Measurements from ENCODE around the gene CMPK1.

The CMPK1 gene

GRCh38 chr1:47396671-47397196, 63.1 kb downstream of the CMPK1 start:
- DNase-seq = no peak

DNA sequence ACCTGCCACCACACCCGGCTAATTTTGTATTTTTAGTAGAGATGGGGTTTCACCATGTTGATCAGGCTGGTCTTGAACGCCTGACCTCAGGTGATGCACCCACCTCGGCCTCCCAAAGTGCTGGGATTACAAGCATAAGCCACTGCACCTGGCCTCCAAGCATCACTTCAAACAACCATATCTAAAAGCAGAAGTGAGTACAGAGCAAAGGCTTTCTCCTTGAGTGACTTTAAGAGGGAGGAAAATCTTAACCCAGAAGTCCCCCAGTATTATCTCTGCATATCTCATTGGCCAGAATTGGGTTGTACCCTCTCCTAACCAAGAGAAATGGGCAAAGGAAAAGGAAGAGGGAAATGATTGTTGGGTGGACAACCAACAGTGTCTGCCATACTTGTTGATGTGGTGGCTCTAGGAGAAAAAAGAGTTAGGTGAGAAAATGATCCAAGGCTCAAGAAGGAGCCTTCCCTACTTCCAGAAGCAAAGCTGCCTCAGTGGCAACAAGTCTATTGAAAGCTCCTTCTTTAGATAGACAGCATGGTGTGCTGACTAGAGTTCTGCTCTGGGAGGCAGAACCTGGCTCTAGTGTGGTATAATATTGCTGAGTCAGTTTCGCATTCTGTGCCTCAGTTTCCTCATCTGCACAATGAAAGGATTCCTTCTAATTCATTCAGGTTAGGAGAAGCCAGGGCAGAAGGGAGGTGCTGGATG, 65.7 kb downstream of the CMPK1 start:
- no peak for DNase-seq

- DNase-seq = no peak
Measured at GRCh38 chr1:47399846-47400155, 66.2 kb downstream of the CMPK1 start.

GRCh38 chr1:47401761-47402160, 68.2 kb downstream of the CMPK1 start:
- DNase-seq = no peak

DNA sequence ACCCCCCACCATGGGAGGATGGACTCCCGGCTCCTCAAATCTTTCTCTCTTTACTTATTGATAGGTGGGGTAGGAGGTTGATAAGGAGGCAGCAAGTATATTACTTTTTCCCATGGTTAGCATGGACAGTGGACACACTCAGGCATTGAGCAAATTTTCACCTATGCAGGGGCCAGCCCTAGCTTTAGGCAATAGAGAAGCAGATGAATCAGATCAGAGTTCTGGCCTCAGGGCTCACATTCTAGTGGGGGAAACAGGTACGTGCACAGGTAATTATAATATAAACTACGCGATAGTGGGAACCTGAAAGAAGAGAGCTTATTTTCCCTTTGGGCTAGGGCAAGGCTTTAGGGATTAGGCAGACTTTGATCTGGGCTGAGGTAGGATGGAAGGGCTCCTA, 69.0 kb downstream of the CMPK1 start:
- DNase-seq = no peak

DNA sequence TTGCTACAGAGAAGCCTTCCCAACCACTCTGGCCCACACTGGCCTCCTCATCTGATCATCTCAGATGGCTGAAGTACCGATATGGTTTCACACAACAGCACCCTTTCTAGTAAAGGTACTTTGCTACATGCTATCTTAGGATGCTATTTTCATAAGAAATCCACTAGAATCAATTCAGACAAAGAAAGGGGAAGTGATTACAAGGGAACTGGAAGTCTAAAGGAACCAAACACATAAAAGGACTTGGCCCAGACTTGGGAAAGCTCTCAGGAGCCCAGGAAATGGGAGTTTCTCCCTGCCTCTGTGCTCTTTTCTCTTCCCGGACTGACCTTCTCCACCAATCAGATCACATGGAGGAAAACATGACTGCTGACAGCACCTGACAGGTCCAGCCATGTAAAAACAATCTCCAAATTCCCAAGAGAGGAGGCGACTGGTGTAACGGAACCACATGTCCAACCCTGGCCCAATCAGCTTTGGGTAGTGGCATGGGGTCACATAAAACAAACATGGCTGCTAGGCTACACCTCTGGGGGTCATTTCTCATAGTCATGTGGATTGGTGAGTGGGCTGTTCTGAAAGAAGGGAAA, 69.8 kb downstream of the CMPK1 start:
- DNase-seq = no peak

DNA sequence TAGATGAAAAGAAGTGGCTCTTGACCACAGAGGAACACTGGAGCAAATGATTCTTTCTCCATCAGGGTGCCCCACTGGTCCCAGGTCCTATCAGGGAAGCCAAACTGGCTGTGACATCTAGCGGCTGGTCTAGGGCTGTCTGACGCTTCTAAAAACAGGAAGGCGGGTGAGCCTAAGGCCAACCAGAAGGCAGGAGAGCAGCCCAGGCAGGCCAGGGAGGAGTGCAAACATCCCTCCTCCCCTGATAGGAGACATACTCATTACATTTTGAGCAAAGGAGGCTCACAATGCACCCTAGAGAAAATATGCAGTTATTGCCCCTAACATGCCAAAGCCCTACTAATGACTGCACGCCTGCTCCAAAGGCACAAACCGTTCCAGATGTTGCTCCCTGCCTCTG, 72.1 kb downstream of the CMPK1 start:
- no peak for DNase-seq

DNA sequence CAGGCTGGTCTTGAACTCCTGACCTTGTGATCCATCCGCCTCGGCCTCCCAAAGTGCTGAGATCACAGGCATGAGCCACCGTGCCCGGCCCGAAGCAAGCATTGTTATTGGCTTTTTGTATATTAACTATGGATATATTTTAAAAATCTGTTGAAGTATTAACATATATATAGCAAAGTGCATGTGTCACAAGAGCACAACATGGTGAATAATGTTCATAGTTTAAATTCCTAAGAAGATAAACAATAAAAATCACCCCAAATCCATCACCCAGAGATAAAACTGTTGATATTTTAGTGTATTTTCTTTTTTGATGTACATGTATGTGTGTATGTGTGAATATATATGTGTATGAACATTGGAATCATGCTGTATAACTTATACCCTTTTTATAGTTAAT, 73.4 kb downstream of the CMPK1 start:
- no peak for DNase-seq

GRCh38 chr1:47407481-47407880, 73.9 kb downstream of the CMPK1 start:
- DNase-seq = no peak

DNA sequence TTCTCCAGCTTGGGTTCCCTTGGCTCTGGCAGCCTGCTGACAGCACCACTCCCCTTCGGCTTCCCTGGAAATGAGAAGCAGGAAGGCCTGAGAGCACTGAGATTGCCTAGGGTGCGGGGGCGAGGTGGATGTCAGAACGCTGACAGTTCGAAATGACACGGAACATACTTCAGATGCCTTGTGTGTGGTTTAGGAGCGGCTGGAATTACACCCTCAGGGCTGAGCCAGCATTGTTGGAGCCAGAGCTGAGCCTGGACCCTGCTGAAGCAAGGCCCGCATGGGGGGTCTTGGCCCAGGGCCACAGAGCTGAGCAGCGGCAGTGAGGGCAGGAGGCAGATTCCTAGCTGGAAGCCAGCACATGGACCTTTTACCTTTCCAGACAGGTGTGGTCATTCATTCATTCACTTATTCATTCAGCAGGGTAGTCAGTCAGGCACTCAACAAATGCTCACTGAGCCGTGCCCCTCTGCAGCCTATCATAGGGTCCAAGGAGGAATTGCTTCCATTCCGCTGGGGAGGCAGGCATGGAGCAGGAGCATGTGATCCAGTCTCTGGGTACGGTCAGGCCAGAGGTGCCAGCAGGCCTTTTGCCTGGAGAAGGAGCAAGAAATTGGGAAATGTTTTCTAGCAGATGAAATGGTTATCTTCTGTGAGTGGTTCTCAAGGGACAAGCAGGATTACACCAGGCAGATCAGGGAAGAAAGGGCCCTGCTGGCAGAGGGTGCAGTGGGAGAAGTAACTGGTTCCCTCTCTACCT, 75.9 kb downstream of the CMPK1 start:
- no peak for DNase-seq

GRCh38 chr1:47410068-47410455, 76.5 kb downstream of the CMPK1 start:
- DNase-seq = no peak

- DNase-seq = no peak
Measured at GRCh38 chr1:47411436-47411835, 77.8 kb downstream of the CMPK1 start.

DNA sequence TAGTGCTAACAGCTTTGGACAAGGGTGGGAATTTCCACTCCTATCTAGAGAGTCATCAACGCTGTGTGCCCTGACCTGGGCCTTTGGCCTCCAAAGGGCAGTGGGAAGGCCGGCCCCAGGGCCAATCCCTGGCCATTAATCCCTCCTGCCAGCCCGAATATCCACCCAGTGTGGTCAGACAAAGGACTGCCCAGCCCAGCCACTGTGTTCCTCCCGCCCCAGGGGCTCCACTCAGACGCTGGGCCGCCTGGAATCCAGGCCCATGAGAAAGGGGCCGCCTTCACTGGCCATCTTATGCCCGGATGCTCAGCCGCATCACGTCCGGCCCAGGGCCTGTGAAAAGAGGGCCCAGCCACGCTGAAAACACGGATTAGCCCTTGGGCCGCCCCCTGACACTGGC, 78.8 kb downstream of the CMPK1 start:
- no peak for DNase-seq

- DNase-seq = no peak
Measured at GRCh38 chr1:47415728-47416318, 82.2 kb downstream of the CMPK1 start, which contains the start of gene FOXE3. Gene FOXE3, plus strand, starts transcription at chr1:47416285. Its CDS starts 31 bp downstream, at chr1:47416316.

DNA sequence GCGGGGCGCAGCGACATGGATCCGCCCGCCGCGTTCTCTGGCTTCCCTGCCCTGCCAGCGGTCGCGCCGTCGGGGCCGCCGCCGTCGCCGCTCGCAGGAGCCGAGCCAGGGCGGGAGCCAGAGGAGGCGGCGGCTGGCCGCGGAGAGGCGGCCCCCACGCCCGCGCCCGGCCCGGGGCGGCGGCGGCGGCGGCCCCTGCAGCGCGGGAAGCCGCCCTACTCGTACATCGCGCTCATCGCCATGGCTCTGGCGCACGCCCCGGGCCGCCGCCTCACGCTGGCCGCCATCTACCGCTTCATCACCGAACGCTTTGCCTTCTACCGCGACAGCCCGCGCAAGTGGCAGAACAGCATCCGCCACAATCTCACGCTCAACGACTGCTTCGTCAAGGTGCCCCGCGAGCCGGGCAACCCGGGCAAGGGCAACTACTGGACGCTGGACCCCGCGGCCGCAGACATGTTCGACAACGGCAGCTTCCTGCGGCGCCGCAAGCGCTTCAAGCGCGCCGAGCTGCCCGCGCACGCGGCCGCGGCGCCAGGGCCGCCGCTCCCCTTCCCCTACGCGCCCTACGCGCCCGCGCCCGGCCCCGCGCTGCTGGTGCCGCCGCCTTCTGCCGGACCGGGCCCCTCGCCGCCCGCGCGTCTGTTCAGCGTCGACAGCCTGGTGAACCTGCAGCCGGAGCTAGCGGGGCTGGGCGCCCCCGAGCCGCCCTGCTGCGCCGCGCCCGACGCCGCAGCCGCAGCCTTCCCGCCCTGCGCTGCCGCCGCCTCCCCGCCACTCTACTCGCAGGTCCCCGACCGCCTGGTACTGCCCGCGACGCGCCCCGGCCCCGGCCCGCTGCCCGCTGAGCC, 83.0 kb downstream of the CMPK1 start:
- no peak for DNase-seq

GRCh38 chr1:47417170-47418044, 83.8 kb downstream of the CMPK1 start:
- no peak for DNase-seq

GRCh38 chr1:47418122-47418521, 84.5 kb downstream of the CMPK1 start:
- DNase-seq = no peak

DNA sequence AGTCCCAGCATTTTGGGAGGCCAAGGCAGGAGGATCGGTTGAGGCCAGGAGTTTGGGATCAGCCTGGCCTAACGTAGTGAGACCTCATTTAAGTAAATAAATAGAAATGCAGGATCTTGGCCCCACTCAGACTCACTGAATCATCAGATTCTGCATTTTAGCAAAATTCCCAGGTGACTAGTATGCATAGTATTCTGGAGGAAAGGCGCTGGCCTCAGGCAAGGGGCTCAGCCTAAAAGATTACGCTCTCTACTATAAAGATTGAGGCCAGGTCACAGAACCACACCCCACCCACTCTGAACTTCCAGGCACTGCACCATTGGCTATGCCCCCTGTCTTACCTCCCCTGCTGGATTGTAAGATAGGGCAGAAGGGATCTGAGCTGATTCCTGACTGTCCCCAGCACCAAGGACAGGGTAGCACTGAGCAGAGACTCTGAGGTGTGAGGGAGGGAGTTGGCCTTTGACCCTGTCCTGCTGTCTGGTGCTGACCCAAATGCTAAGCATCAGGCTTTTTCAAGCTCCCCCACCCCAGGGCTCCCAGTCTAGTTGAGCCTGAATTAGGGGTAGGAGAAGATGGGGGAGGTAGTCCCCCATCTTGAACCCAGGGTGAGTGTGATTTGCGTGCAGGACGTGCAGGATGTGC, 85.2 kb downstream of the CMPK1 start:
- DNase-seq = no peak

- DNase-seq = no peak
Measured at GRCh38 chr1:47420547-47420946, 87.0 kb downstream of the CMPK1 start.

GRCh38 chr1:47423872-47424271, 90.3 kb downstream of the CMPK1 start:
- DNase-seq = no peak

DNA sequence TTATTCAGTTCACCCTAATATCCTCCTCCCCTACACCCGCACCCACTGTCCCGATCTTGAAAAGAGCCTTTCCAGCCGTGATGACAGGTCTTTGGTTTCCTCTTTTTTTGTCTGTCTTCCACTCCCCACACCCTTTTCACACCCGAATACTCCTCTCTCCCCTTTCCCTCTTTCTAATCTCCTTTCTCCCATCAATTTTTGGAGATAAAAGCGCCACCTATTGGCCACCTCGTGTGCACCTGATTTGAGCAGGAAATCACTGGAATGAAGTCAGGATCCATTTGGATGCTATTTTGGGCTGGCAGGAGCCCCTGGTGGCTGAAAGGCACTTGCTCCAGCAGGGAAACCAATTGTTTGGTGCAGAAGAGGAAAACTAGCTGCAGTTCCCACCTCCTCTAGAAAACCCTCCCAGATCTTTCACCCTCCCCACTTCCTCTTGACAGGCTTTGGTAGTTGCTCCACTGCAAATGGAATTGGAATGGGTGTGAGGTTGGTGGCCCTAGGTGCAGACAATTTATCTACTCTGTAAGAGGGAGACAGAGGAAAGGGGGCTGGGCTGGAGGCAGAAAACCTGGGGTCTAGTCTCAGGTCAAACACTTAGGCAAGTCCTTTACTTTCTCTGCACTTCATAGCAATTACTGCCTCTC, 90.9 kb downstream of the CMPK1 start:
- peak; percentile 28 for DNase-seq
